Stimulated activated CD4-positive, alpha-beta T cell treated with anti-CD3 and anti-CD28 coated beads, TNF-alpha, amount 100 ng/mL, for 4 hours (primary cell): ENCODE data around the gene RIMBP2.

ENCODE experiments used
- DNase-seq, 3 experiments: peaks; one replicate each; pipeline ENCODE4 v3.0.0-alpha.2; 2020; ENCODE audit warnings: low read depth in 3 of 3

RIMBP2 gene

GRCh38 chr12:130633771-130634170 lies 82.3 kb downstream of the RIMBP2 start:
- DNase-seq: no peak

DNA sequence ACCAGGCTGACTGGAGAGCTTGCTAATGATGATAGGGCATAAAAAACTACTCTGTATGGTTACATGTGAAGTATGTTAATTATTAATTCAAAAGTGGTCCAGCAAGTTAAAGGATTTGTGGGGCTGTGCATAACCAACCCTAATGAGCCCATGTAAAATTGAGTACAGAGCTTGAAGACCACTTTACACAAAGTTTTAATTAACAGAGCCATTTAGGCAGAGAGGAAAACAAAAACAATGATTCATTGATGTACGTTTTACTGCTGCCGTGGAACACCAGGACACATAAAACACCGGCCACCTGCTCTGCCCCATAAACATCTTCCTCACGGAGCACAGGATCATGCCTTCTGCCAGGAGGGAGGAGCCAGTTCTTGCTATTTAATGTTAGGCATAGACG lies 83.5 kb downstream of the RIMBP2 start:
- DNase-seq: no peak

DNA sequence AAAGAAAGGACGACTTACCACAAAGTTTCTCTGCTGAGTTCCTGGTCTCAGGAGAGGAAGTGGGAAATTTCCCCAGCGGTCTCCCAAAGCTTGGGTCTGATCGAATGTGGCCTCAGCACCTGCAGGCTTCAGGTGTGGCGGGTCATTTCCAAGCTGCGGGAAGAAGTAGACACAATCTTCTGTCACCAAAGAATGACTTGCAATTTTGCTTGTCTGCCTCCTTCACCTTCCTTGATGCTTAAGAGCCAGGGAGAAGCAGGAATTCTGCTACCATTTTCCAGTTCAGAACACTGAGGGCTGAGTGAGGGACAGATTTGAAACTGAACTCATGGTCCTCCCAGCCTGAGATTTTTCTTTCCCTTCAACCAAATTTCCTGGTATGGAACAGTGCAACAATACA lies 87.8 kb downstream of the RIMBP2 start:
- no peak for DNase-seq

DNA sequence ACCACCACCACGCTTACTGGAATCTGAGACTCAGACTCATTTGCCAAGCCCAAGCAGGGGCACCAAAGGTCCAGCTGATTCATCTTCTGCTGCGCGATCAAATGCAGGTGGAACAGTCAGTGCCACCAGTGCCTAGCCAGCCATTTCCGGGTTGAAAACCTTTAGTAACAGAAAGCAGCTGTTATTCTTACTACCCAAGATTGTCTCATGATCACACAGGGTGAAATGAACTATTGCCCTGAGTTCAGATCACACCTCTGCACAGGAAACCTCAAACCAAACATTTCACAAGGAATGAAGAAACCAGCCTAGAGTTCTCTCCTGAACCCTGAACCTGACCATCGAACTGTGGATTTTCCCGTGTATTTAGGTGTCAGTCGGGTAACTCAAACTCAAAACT lies 88.9 kb downstream of the RIMBP2 start:
- DNase-seq: no peak

DNA sequence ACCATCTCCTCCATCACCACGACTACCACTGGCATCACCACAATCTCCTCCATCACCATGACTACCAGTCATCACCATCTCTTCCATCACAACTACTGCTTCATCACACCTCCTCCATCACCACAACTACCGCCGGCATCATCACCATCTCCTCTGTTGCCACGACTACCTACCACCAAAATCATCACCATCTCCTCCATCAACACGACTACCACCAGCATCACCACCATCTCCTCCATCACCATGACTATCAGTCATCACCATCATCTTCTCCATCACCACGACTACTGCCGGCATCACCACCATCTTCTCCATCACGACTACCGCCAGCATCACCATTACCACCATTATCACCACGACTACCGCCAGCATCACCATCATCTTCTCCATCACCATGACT lies 89.5 kb downstream of the RIMBP2 start:
- no peak for DNase-seq

DNA sequence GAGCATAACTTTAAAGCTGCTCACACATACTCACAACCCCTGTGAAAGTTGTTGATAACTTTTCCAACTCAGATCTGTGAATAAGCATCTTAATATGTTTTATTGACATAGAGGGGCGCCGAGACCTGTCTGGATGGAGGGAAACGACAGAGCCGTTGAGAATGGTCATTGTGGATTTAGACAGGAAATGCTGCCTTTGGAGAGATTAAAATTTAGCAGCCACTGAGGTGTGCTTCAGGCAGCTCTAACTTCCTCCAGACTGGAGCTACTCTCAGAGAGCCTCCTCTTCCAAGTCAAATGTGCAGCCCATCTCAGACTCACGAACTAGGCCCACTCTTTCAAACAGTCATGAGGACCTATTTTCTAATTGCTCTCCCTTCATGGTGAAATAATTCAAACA lies 90.9 kb downstream of the RIMBP2 start:
- DNase-seq: no peak

- DNase-seq: no peak
Measured at GRCh38 chr12:130622803-130623202, 93.3 kb downstream of the RIMBP2 start.

GRCh38 chr12:130621696-130622298 lies 94.3 kb downstream of the RIMBP2 start:
- no peak for DNase-seq

GRCh38 chr12:130620756-130621155 lies 95.3 kb downstream of the RIMBP2 start:
- no peak for DNase-seq

DNA sequence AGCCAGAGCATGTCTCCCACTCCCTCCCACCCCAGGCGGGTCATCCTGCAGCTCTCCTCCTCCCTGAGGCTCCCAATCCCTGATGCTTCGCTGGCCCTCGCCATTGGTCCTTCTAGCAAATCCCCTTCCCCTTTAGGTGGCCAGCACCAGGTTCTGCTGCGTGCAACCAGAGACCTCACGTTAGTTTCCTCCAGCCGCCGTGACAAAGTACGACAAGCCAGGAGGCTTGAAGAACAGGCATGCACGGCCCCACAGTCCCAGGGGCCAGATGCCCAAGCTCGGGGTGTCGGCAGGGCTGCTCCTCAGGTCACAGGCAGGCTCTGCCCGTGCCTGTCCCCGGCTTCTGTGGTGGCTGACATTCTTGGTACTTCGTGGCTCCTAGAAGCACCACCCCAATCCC lies 95.8 kb downstream of the RIMBP2 start:
- no peak for DNase-seq

GRCh38 chr12:130619385-130620001 lies 96.6 kb downstream of the RIMBP2 start:
- DNase-seq: no peak

DNA sequence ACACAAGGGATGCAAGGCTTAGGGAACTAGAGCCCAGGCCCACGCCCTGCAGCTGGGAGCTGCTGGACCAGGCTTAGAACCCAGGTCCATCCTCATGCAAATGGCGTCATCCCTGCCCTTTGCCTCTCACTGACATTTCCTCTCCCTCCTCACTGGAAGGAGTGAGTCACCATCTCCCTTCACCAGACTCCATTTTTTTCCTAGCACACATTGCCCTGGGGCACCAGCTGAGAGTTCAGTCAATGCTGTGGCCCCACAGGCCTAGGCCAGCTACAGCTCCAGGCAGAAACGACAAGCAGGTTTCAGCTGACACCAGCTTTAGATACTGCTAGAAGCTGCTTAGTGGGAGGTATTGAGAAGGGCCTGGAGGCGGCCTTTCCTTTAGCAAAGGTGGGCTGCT lies 98.9 kb downstream of the RIMBP2 start:
- no peak for DNase-seq

DNA sequence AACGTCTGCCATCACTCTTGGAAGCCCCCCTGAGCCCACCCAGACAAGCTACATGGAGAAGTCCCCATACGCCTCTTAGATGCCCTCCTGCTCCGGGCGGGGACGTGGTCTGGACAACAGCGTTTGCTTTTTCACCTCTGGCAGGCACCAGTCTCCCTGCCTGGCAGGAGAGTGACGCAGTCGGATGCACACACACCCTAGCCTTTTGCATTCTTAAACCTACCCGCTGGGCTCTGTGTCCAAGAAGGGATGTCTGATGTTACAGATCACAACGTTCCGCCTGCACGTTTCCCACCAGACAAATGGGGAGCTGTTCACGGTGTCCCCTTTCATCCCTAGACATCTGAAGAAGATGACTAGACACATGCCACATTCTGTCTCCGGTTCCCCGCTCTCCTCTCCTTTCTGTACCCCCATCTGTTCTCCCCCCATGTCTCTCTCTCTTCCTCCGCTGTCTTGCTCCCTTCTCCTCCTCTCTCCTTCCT lies 100.2 kb downstream of the RIMBP2 start:
- DNase-seq: no peak

- no peak for DNase-seq
Measured at GRCh38 chr12:130614530-130614905, 101.6 kb downstream of the RIMBP2 start.

- DNase-seq: no peak
Measured at GRCh38 chr12:130613831-130614529, 102.1 kb downstream of the RIMBP2 start.

- no peak for DNase-seq
Measured at GRCh38 chr12:130613131-130613530, 103.0 kb downstream of the RIMBP2 start.

DNA sequence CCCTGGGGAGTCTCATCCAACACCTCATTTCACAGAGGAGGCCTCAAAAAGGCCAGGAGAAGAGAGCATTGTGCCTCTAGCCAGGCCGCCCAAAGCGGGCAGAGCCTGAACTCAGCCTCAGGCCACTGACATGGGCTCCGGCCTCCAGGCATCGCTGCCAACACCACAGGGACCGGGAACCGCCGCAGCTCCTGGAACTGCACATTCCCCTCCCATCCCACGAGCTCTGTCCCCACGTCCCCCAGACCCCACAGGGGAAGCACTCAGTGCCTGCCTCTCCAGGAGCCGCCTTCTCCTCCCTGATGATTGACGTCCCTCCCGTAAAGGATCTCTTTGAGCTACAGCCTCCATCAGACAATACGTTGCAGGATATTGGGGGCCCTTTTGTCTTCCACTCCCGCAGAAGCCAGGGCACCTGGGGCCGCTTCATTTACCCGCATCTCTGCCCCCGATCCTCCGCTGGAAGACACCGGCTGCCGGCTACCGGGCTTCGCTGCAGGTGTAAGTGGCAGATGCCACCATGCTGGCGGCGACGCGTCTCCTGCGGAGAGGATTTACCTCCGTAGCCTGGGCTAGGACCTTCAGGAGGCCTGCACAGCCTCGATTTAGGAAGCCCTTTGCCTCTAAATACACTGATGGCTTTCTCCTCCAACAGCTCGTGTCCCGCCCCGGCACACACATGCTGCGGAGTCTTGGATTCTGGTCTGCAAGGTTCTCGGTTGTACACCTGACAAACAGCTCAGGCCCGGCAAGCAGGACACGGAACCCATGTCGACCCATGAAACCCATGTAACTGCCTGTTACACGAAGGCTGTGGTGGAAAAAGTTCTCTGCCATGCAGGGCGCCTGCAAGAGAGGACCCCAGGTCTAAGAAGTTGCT lies 104.8 kb downstream of the RIMBP2 start:
- DNase-seq: no peak

DNA sequence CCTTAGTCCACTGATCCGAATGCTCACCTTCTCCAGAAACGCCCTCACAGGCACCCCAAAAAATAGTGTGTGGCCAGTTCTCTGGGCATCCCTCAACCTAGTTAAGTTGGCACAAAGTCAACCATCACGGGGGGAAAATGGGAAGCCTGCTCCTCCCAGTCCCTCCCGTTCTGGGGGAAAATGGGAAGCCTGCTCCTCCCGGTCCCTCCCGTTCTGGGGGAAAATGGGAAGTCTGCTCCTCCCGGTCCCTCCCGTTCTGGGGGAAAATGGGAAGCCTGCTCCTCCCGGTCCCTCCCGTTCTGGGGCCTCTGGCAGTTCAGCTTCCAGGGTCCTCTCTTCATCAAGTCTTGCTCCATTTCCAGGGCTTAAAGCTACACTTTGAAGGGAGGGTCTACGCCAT lies 106.1 kb downstream of the RIMBP2 start:
- DNase-seq: no peak

DNA sequence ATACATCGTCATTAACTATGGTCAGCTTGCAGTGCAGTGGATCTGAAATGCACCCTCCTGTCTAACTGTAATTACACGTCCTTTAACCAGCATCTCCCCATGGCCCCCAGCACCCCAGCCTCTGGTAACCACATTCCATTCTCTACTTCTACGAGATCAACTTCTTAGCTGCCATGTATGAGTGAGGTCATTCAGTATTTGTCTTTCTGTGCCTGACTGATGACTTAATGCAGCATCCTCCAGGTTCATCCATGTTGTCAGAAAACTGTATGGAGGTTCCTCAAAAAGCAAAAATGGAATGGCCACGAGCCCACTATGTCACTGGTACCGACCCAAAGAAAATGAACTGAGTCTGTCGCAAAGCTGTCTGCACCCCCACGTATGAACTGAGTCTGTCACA lies 107.3 kb downstream of the RIMBP2 start:
- DNase-seq: no peak

- DNase-seq: no peak
Measured at GRCh38 chr12:130608132-130608531, 108.0 kb downstream of the RIMBP2 start.

- no peak for DNase-seq
Measured at GRCh38 chr12:130606231-130606630, 109.9 kb downstream of the RIMBP2 start.

DNA sequence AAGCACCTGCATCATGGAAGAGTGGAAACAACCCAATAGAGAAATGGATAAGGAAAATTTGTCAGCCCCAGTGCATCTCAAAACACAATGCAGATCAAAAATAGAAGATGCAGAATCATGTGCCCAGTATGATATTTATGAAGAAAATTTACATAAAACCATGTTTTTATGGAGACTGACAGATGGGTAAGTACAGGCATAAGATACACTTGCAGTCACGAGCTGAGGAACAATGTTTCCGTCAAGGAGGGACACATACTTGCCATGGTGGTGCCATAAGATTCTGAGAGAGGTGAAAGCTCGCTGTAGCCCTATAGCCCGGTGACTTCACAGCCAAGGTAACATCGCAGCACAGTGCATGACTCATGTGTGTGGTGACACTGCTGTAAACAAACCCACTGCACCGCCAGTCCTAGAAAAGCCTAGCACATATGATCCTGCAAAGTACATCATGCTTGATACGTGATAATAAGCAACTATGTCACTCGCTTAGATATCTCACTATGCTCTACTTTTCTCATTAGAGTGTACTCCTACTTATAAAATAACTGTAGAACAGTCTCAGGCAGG lies 112.6 kb downstream of the RIMBP2 start:
- no peak for DNase-seq
